ENCODE data around the gene PLOD2.

PLOD2 gene

DNA sequence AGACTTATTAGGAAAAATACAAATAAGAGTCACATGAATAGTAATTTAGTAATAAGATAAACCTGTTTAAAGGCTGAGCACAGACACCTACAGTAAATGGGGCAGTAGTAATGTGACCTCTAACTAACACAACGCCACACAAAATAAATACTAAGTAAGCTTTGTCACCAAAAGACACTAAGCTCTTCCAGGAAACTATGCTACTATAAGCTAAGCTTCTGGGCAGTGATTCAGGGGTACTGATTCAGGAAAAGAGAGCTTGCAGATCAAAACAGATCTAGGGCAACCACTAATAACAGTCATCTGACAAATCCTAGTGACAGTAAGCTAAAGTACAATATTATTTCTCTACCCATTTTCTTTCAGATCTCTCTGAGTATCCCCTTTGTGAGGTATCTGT is 68.8 kb downstream of the PLOD2 start:
- no peak for DNase-seq

- DNase-seq = no peak
Measured at GRCh38 chr3:146091397-146091796, 69.6 kb downstream of the PLOD2 start.

- DNase-seq = no peak
Measured at GRCh38 chr3:146090521-146090920, 70.5 kb downstream of the PLOD2 start.

- DNase-seq = no peak
Measured at GRCh38 chr3:146088840-146089239, 72.1 kb downstream of the PLOD2 start.

DNA sequence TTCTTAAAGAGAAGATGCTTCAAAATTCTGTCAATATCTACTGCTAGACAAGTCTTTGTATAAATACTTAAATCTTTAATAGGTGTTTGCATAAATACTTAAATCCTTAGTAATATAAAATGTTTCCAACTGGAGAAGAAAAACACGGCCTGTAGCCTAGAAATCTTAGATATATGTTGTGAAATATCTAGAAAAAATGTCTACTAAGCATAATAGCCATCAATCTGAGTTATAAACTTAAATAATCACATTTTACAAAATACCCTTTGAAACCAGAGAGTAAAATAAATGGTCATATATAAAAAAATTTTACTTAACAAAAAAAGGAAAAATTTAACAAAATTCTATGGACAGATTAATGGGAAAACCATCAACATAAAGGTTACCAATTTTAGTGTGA is 73.9 kb downstream of the PLOD2 start:
- no peak for DNase-seq

- no peak for DNase-seq
Measured at GRCh38 chr3:146086211-146086610, 74.8 kb downstream of the PLOD2 start.

GRCh38 chr3:146085678-146086077 is 75.3 kb downstream of the PLOD2 start:
- no peak for DNase-seq

- DNase-seq = no peak
Measured at GRCh38 chr3:146080578-146080977, 80.4 kb downstream of the PLOD2 start.

- DNase-seq = no peak
Measured at GRCh38 chr3:146078031-146078430, 83.0 kb downstream of the PLOD2 start.

- DNase-seq = no peak
Measured at GRCh38 chr3:146077181-146077580, 83.8 kb downstream of the PLOD2 start.

GRCh38 chr3:146072824-146073223 is 88.2 kb downstream of the PLOD2 start:
- DNase-seq = no peak

GRCh38 chr3:146072061-146072460 is 88.9 kb downstream of the PLOD2 start:
- DNase-seq = peak; percentile 44

DNA sequence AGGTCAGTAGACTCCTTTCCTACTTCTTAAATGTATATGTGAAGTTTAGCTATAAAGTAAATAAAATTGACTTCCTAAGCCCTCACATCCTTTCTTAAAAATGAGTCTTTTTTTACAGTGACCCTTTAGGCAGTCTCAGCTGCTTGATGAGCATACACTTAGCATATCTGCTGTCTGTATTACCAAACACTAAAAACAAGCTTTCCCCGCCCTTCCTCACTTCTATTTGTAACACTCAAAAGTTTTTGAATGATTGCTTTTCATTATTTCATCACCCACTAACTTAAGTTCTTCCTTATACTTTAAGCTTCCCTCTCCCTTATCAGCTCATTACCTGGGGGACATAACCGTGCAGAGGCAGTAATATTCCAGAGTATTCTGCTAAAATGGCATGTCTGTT is 89.4 kb downstream of the PLOD2 start:
- DNase-seq = no peak

DNA sequence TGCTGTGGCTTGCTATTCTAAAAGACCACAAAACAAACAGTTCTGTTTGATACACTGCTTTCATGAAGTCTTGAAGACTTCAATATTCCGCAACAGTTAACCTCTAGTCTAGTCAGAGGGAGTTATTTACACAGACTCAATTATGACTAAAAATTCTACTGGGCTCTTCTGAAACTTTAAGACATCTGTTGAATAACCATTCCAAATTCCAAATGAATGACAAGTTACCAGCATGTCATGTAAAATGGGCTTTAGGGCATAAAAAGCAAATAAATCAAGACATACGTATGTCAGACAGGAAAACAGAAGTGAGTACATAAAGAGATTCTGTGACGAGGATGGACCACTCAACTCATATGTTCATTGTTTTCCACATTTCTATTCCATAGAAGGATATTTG is 93.9 kb downstream of the PLOD2 start:
- DNase-seq = no peak

- peak; percentile 20 for DNase-seq
Measured at GRCh38 chr3:146065573-146066006, 95.4 kb downstream of the PLOD2 start.

DNA sequence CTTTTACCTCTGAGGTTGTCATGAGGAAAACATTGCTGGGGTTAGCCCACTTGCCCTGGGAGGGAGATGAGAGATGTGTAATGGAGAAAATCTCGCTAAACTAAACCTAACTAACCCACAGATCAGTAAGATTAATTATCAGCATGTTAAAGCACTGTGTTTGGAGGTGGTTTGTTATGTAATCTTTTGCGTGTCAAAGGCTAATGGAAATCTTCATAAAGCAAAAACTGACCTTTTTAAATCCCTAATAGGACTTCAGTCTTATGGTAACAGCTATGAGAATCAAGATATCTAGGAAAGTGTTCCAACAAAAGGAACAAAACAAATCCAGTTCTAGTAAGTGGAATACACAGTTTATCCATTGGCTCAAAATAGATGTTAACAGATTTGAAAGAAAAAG is 102.7 kb downstream of the PLOD2 start:
- no peak for DNase-seq

DNA sequence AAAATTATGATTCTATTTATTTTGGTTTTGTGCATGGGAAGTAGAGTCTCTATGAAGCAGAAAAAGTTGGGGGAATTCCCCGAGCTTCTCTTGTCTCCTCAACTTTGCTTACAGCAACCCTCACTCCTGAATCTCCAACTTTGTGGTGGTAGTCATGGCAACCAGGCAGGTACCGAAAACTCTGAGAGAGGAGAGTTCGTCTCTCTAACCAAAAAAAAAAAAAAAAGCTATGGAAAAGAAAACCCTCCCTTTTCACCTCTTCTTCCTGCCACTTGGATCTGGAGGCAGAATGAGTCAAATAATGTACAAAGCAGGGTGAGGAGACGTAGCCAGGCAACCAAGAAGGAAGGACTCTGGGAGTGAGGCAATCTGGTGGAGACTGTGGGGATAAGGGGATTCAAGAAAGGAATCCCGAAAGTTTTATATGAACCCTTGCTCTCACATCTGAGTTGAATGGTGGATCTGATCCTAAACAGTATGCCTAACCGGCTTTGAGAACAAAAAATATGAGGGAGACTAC is 108.1 kb downstream of the PLOD2 start:
- no peak for DNase-seq

DNA sequence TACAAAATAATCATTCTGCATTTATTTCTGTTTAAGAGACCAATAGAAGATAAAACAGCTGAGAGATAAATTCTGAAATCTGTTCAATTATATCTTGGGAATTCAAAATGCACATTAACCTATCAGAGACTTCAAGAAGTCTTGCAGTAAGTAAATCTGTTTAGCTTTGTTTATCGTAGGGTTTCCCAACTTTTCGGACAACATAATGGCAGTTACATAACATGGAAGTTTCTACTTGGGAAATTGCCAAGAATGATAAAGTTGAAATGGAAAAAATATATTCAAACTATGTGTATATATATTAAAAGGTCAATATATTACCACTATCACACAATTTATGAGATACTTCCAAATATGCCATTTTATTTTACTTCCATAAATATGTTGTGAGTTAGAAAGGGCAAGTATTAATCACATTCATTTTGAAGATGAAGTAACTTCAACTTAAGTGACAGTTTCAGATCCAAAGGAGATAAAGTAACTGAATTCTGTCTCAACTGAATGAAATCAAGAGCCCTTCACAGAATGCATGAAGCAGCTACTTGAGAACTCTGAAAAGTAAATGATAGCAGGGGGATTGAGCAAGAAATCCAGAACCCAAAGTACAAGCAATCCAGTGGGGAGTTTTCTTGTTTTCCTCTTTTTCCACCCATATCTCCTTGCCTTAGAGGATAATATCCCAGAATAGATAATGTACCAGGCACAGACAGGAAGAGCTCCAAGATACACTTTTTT is 108.8 kb downstream of the PLOD2 start:
- DNase-seq = no peak

DNA sequence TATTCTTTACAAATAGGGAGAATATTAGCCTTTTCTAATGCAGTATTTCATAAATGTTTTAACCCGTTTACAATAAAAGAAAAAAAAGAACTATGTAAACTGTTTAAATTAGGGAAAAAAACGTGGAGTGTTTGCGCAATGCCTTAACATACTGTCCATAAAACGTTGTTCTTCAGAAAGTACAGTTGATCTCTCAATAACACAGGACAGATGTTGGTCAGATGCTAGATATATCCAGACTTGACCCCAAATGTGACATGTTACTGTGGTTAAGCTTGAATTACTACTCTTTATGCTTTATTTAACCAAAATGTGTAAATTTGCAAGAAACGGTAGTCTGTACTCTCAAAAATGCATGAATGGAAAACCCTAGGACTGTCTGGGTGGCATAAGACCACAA is 110.3 kb downstream of the PLOD2 start:
- no peak for DNase-seq

DNA sequence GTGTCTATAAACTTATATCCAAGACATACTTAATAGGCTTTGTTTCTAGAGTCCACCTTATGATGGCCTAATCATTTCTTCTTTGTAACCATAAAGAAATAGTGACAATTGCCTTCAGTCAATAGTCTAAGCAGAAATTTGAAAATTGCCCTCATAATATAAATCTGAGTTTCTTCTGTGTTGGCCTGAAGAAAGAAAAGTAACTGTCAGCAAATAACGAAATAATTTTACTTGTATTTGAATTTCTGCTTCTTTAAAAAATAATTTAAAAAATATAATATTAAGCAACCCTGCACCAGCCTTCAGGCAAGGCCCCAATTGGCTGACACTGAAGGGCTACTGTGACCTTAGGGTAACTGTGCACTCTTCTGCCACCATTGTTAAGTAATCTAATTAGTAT is 113.5 kb downstream of the PLOD2 start:
- DNase-seq = no peak

GRCh38 chr3:146044046-146044445 is 116.9 kb downstream of the PLOD2 start:
- no peak for DNase-seq

- no peak for DNase-seq
Measured at GRCh38 chr3:146040630-146041029, 120.4 kb downstream of the PLOD2 start.

GRCh38 chr3:146037697-146038096 is 123.3 kb downstream of the PLOD2 start:
- no peak for DNase-seq

GRCh38 chr3:146036281-146036680 is 124.7 kb downstream of the PLOD2 start:
- no peak for DNase-seq

GRCh38 chr3:146035366-146035765 is 125.6 kb downstream of the PLOD2 start:
- DNase-seq = no peak

Measured in NCI-H1048 (cell line).